OCI-LY3 (cell line): ENCODE results near the gene CUBN.

Experiments used
- EZH2phosphoT487 ChIP-seq: fragments of 200-600 bp; shearing (Covaris generic); IDR thresholded peaks from 2 replicates; pipeline ENCODE4 v1.6.1; 2018; ENCODE audit warnings: antibody characterized with exemption, mixed run types, low read depth
- TF ChIP-seq, protein P1 (sequence below): fragments of 200-600, 300-600 bp; sonication (generic); IDR thresholded peaks from 2 replicates; pipeline ENCODE4 v1.5.1; 2014; ENCODE audit warnings: antibody characterized with exemption, low read length, low read depth

DNA sequence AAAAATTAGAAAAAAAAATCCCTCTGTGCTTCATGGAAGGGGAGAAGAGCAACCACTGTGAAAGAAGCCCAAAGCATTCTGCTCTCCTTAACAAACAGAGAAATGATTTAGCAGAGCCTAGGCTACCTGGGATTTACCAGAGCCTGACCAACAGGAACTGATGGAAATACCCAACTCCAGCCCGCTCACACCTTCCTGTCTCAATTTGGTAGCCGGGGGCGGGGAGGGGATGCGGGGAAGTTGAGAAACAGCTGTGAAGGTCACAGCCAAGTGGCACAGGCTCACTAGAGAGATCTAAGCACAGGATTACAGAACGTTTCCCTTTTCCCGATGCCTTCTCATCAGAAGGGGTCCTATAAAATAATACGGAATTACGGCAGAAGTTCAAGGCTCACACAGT is 330.0 kb downstream of the CUBN start:
- TF ChIP-seq, protein P1, sequence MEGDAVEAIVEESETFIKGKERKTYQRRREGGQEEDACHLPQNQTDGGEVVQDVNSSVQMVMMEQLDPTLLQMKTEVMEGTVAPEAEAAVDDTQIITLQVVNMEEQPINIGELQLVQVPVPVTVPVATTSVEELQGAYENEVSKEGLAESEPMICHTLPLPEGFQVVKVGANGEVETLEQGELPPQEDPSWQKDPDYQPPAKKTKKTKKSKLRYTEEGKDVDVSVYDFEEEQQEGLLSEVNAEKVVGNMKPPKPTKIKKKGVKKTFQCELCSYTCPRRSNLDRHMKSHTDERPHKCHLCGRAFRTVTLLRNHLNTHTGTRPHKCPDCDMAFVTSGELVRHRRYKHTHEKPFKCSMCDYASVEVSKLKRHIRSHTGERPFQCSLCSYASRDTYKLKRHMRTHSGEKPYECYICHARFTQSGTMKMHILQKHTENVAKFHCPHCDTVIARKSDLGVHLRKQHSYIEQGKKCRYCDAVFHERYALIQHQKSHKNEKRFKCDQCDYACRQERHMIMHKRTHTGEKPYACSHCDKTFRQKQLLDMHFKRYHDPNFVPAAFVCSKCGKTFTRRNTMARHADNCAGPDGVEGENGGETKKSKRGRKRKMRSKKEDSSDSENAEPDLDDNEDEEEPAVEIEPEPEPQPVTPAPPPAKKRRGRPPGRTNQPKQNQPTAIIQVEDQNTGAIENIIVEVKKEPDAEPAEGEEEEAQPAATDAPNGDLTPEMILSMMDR = no peak
- TF ChIP-seq EZH2phosphoT487 = no peak
